ENCODE measurements around the gene BPIFB1.

The BPIFB1 gene

DNA sequence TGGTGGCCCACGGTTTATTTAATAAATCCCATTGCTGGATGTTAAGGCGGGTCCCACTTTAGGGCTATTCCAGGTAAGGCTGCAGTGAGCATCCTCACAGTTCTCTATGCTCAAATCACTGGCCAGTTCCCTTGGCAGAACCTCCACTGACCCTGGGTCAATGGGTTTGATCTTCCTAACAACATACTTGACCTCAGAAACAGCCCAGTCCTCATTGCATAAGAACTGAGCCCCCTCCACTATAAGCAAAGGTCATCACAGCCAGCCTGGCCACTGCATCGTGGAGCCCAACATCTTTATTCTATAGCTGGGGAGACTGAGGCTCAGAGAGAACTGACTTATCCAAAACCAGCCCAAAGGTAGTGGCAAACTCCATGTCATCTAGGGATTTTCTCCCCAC, 4.3 kb upstream of the BPIFB1 start:
- Histone ChIP-seq H3K36me3 (replicated peaks) (no peaks in the 10 kb centered on the region), H3K27me3 (replicated peaks) (no peaks in the 10 kb centered on the region), H3K27ac (no peak overlapping the region), H3K4me3 (ENCODE audit: low read depth, low read length) (no peak overlapping the region)
- TF ChIP-seq, protein P1, sequence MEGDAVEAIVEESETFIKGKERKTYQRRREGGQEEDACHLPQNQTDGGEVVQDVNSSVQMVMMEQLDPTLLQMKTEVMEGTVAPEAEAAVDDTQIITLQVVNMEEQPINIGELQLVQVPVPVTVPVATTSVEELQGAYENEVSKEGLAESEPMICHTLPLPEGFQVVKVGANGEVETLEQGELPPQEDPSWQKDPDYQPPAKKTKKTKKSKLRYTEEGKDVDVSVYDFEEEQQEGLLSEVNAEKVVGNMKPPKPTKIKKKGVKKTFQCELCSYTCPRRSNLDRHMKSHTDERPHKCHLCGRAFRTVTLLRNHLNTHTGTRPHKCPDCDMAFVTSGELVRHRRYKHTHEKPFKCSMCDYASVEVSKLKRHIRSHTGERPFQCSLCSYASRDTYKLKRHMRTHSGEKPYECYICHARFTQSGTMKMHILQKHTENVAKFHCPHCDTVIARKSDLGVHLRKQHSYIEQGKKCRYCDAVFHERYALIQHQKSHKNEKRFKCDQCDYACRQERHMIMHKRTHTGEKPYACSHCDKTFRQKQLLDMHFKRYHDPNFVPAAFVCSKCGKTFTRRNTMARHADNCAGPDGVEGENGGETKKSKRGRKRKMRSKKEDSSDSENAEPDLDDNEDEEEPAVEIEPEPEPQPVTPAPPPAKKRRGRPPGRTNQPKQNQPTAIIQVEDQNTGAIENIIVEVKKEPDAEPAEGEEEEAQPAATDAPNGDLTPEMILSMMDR (IDR thresholded peaks at IDR 0.05; ENCODE audit: low read depth, low read length, missing control alignments): no peak
- in situ Hi-C loops (cut with HindIII; ENCODE audit: low pct_ligation_motif_present, low sequenced_read_pairs): no loop called here
- no peak for DNase-seq

DNA sequence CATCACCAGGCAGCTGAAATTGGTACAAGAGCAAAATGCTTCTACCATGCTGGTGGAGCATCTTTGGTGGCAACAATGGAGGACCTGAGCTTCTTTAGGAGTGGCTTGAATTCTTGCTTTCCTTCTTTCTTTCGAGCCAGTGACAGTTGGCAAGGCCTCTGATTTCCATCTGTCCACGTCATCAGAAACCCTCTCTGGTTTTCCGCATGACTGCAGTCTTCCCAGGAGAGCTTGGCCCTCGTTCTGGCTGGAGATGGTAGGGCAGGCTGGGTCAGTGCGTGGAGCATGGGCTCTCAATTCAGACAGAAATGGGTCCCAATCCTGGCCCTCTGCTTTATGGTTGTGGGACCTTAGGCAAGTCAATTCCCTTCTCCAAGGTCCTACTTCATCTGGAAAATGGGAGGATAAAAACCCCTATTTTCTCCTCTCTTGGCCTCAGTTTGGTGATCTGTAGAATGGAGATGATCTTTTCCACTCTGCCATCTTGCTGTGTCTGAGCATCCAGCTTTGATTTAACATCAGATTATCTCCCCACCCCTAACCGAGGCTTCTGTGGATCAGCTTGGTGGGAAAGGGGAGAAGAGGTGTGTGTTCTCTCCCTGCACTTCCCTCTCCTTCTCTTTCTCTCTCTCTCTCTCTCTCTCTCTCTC, 3.6 kb upstream of the BPIFB1 start:
- Histone ChIP-seq H3K27me3 (replicated peaks) (no peaks in the 10 kb centered on the region), H3K27ac (no peak overlapping the region), H3K4me3 (ENCODE audit: low read depth, low read length) (no peak overlapping the region), H3K36me3 (replicated peaks) (no peaks in the 10 kb centered on the region)
- in situ Hi-C loops (cut with HindIII; ENCODE audit: low pct_ligation_motif_present, low sequenced_read_pairs): no loop called here
- TF ChIP-seq, protein P1 (IDR thresholded peaks at IDR 0.05; ENCODE audit: low read depth, low read length, missing control alignments): no peak
- DNase-seq: no peak

DNA sequence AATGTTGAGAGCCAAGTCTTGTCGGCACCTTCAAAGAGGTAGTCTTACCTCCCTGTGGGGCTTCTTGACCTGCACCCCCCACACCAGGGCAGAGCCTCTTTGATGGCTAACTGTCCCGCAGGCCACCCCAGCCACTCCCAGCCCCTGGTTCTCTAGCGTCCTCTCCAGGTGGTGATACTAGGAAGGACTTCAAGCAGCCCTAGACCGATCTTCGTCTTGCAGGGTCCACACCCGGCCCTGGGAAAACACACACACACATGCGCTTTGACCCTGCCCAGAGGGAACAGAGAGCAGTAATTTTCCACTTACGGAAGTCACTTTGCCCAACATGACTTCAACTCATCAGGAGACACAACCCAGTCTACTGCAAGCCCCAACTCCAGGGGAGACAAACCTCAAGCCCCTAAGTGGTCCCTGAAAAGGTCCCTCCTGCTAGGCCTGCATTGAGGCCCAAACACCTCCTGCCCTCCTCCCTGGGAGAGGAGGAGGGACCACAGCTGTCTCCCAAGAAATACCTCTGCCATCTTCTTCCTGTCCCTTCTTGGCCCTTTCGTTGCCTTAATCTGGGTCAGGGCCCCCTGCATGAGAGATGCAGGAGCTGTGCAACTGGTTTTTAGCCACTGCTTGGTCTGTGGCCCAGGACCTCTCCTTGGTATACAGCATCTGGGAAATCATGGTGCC, 2.9 kb upstream of the BPIFB1 start:
- TF ChIP-seq, protein P1 (IDR thresholded peaks at IDR 0.05; ENCODE audit: low read depth, low read length, missing control alignments): no peak

DNA sequence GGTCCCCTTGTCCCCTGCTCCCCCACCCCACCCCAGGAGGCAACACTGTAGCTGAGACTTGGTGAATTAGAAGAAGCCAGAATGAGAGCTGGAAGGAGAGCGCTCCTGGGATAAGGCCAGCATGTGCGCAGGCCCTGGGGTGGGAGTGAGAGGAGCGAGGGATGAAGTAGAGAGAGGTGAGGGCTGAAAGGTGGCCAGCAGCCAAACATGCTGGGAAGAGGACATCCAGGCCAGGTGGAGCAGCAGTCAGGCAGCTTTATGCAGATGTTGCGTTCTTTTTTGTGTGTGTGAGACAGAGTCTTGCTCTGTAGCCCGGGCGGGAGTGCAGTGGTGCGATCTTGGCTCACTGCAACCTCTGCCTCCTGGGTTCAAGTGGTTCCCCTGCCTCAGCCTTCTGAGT, 2.2 kb upstream of the BPIFB1 start:
- H3K27me3 ChIP-seq (replicated peaks): no peaks in the 10 kb centered on the region
- DNase-seq: no peak
- H3K4me3 ChIP-seq (ENCODE audit: low read depth, low read length): no peak overlapping the region
- no peaks in the 10 kb centered on the region for H3K36me3 ChIP-seq (replicated peaks)
- in situ Hi-C loops (cut with HindIII; ENCODE audit: low pct_ligation_motif_present, low sequenced_read_pairs): no loop called here
- H3K27ac ChIP-seq: no peak overlapping the region
- TF ChIP-seq, protein P1 (IDR thresholded peaks at IDR 0.05; ENCODE audit: low read depth, low read length, missing control alignments): no peak

More for the DNA sequence above, 2.9 kb upstream of the BPIFB1 start:
- H3K4me3 ChIP-seq (ENCODE audit: low read depth, low read length): no peak overlapping the region
- H3K36me3 ChIP-seq (replicated peaks): no peaks in the 10 kb centered on the region
- no peak for DNase-seq
- no peaks in the 10 kb centered on the region for H3K27me3 ChIP-seq (replicated peaks)
- H3K27ac ChIP-seq: no peak overlapping the region
- in situ Hi-C loops (cut with HindIII; ENCODE audit: low pct_ligation_motif_present, low sequenced_read_pairs): no loop called here

DNA sequence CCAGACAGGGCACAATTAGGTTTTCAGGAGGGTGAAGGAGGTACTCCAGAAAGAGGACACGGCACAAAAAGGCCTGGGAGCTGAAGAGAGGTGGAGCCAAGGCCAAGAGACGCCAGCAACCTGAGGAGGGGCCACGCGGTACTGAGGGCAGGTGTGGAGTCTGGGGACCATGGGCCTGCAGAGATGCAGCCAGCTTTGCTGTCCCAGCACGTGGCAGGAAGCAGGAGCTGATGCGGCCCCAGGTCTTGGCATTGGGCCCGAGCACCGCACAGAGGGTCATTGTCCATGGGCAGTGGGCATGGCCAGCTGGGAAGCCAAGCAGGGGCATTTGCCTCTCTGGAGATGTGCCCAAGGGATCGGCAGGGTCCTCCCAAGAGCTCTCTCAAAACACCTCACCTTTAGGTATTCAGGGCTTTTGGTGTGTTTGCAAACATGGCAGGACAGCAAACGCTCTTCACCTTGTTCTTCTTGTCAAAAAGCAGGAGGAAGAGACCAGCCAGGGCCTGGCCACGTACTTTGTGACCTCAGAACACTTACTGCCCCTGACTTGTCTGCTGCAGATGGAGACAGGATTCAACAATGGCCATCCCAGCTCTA, 1.4 kb upstream of the BPIFB1 start:
- DNase-seq: no peak
- Histone ChIP-seq H3K27ac (no peak overlapping the region), H3K27me3 (replicated peaks) (no peaks in the 10 kb centered on the region), H3K4me3 (ENCODE audit: low read depth, low read length) (no peak overlapping the region), H3K36me3 (replicated peaks) (no peaks in the 10 kb centered on the region)
- TF ChIP-seq, protein P1 (IDR thresholded peaks at IDR 0.05; ENCODE audit: low read depth, low read length, missing control alignments): no peak
- in situ Hi-C loops (cut with HindIII; ENCODE audit: low pct_ligation_motif_present, low sequenced_read_pairs): no loop called here

Measured in brain microvascular endothelial cell (primary cell).